K562 (cell line): ENCODE measurements around the gene CD300LG. TPM values are rescaled to one million over a fixed set of nuclear protein-coding genes. Genes with fewer than 3 reads are reported as not detected.

Experiments used
- ASH1L ChIP-seq: fragments of 450-650 bp; IDR thresholded peaks from 2 replicates; pipeline ENCODE4 v1.6.1; 2018; ENCODE audit warnings: borderline replicate concordance, mild to moderate bottlenecking, low read depth; ENCODE audit not compliant: partially characterized antibody
- CBX3 ChIP-seq, 2 experiments: IDR thresholded peaks; 1 replicate in 1 of 2; 2 replicates in 1 of 2; pipeline ENCODE4 v1.6.1; 2012; ENCODE audit warnings: inconsistent platforms in 2 of 2, low read length in 2 of 2, borderline replicate concordance in 1 of 2, control low read depth in 1 of 2
- CTCF ChIP-seq, 3 experiments: IDR thresholded peaks in 2 of 3; conservative IDR thresholded peaks in 1 of 3; 2 replicates each; pipeline ENCODE4 v1.5.1; 2011 to 2012; ENCODE audit warnings: low read length in 3 of 3, mild to moderate bottlenecking in 3 of 3, control low read depth in 2 of 3, improper control_type of control experiment in 1 of 3, inconsistent platforms in 1 of 3, low read depth in 1 of 3, mixed read lengths in 1 of 3, moderate library complexity in 1 of 3; ENCODE audit not compliant: insufficient read depth in 2 of 3
- E2F5 ChIP-seq: sonication (generic); formaldehyde crosslinking; IDR thresholded peaks from 2 replicates; pipeline ENCODE4 v1.8.0; 2022; ENCODE audit warnings: mild to moderate bottlenecking, missing genetic modification reagents
- MTA1 ChIP-seq: fragments of 450-650 bp; IDR thresholded peaks from 2 replicates; pipeline ENCODE4 v1.6.1; 2017; ENCODE audit warnings: borderline replicate concordance
- MYC ChIP-seq, 2 experiments: fragments of 250-450 bp in 1 of 2; sonication (Bioruptor Pico) in 1 of 2; IDR thresholded peaks; 2 replicates each; pipeline versions ENCODE4 v1.5.1 to v1.6.1; 2012 to 2021; ENCODE audit warnings: low read depth in 2 of 2, borderline replicate concordance in 1 of 2, improper control_type of control experiment in 1 of 2, low read length in 1 of 2, mild to moderate bottlenecking in 1 of 2, moderate library complexity in 1 of 2
- NEUROD1 ChIP-seq: fragments of 150-350 bp; IDR thresholded peaks from 2 replicates; pipeline ENCODE4 v1.6.1; 2014; ENCODE audit warnings: borderline replicate concordance, low read length, low read depth; ENCODE audit not compliant: partially characterized antibody
- TOE1 ChIP-seq, 2 experiments: fragments of 450-650 bp in 1 of 2; sonication (generic) in 1 of 2; formaldehyde crosslinking in 1 of 2; IDR thresholded peaks; 2 replicates each; pipeline versions ENCODE4 v1.7.1 to v1.8.0; 2016 to 2022; ENCODE audit warnings: borderline replicate concordance in 2 of 2, mild to moderate bottlenecking in 2 of 2, antibody characterized with exemption in 1 of 2, inconsistent platforms in 1 of 2, low read depth in 1 of 2, missing genetic modification reagents in 1 of 2, moderate library complexity in 1 of 2
- polyA plus RNA-seq, 8 experiments: library from polyadenylated mRNA; depleted of rRNA in 4 of 8; stranded (reverse) in 5 of 8; unstranded in 3 of 8; fragments of >200 nt; fragmentation: Nextera tagmentation in 2 of 8; fragmentation: Illumina TruSeq in 1 of 8; extraction: Ambion mirVana in 2 of 8; extraction: Trizol in 1 of 8; gene quantifications; 2 replicates each; pipeline versions ENCODE4 v1.2.1 to v1.2.3, GENCODE V29; 2011 to 2014; ENCODE audit warnings: inconsistent platforms in 1 of 8, missing spikeins in 1 of 8
- total RNA-seq, 7 experiments: library from RNA; depleted of rRNA in 6 of 7; stranded (reverse); fragments of >200 nt in 6 of 7; fragmentation: Illumina TruSeq in 2 of 7; extraction: Trizol in 2 of 7; gene quantifications; 2 replicates each; pipeline versions ENCODE4 v1.2.1 to v1.2.3, GENCODE V29; 2011 to 2021; ENCODE audit warnings: low replicate concordance in 1 of 7
- TF ChIP-seq, protein P1 (sequence below): sonication (generic); formaldehyde crosslinking; IDR thresholded peaks from 2 replicates; pipeline ENCODE4 v1.9.0; 2022; ENCODE audit warnings: mild to moderate bottlenecking, missing genetic modification reagents
- TF ChIP-seq, protein P2 (sequence below): fragments of 450-650 bp; IDR thresholded peaks from 2 replicates; pipeline ENCODE4 v1.6.1; 2016; ENCODE audit warnings: mild to moderate bottlenecking, moderate library complexity

The CD300LG gene
- total and polyA plus RNA-seq, 9 of the 15 experiments (the other 6 are each of a cell fraction or from before 2014, with no cell fraction given) = not detected

DNA sequence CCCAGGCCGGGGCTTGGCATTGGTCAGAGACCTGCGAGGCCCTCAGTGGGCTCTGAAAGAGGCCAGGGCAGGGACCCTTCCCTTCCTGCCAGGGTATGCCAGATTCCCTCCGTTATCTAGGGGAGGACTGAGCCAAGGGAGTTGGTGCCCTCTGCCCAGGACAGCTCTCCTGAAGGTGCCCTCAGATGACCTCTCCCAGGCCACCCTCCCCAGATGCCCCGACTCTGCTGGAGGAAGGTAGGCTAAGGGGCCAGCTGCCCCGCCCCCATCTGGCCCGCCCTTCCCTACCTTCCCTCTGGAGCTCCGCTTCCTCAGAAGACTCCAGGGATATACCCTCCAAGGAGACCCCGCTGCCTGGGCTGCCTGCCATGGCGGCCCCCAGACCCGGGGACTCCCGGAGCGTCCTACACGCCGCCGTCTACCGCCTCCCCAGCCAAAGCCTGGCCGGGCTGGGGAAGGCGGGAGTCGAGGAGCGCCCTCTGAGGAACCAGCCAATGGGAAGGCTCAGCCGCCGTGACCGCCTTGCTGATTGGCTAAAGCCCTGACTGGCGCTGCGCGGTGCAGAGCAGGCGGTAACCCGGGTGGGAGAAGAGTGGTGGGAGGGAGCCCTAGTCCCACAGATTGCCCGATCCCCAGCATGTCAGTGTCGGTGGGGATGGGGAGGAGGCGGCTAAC lies 53.3 kb downstream of the CD300LG start (continued):
- TF ChIP-seq CTCF (IDR thresholded peaks at IDR 0.05 in 2 of 3, conservative IDR thresholded peaks at IDR 0.05 in 1 of 3; ENCODE audit: insufficient read depth in 2 of 3, low read depth in 1 of 3, low read length in 3 of 3) = no peak
- TF ChIP-seq E2F5 (CRISPR knock-in tag) = no peak
- TF ChIP-seq TOE1 (IDR thresholded peaks at IDR 0.05; ENCODE audit: borderline replicate concordance) = no peak
- TF ChIP-seq TOE1 (CRISPR knock-in tag; IDR thresholded peaks at IDR 0.05; ENCODE audit: borderline replicate concordance, low read depth) = 0 out of 2 replicates have a peak, but pooled peaks have one; percentile 74
- TF ChIP-seq MYC (IDR thresholded peaks at IDR 0.05; ENCODE audit: low read depth, low read length) = no peak
- TF ChIP-seq MYC (CRISPR knock-in tag; IDR thresholded peaks at IDR 0.05; ENCODE audit: borderline replicate concordance, low read depth) = no peak
- TF ChIP-seq, protein P1, sequence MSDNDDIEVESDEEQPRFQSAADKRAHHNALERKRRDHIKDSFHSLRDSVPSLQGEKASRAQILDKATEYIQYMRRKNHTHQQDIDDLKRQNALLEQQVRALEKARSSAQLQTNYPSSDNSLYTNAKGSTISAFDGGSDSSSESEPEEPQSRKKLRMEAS (CRISPR knock-in tag) = peak; percentile 84
- peak in 1 of 2 experiments; percentile 47; a peak in 1 of 3 replicates for TF ChIP-seq CBX3 (IDR thresholded peaks at IDR 0.05; ENCODE audit: borderline replicate concordance in 1 of 2, low read length in 2 of 2)
- peak; percentile 83 for TF ChIP-seq ASH1L
- TF ChIP-seq NEUROD1 = peak; percentile 38
- TF ChIP-seq MTA1 = no peak
- TF ChIP-seq, protein P2, sequence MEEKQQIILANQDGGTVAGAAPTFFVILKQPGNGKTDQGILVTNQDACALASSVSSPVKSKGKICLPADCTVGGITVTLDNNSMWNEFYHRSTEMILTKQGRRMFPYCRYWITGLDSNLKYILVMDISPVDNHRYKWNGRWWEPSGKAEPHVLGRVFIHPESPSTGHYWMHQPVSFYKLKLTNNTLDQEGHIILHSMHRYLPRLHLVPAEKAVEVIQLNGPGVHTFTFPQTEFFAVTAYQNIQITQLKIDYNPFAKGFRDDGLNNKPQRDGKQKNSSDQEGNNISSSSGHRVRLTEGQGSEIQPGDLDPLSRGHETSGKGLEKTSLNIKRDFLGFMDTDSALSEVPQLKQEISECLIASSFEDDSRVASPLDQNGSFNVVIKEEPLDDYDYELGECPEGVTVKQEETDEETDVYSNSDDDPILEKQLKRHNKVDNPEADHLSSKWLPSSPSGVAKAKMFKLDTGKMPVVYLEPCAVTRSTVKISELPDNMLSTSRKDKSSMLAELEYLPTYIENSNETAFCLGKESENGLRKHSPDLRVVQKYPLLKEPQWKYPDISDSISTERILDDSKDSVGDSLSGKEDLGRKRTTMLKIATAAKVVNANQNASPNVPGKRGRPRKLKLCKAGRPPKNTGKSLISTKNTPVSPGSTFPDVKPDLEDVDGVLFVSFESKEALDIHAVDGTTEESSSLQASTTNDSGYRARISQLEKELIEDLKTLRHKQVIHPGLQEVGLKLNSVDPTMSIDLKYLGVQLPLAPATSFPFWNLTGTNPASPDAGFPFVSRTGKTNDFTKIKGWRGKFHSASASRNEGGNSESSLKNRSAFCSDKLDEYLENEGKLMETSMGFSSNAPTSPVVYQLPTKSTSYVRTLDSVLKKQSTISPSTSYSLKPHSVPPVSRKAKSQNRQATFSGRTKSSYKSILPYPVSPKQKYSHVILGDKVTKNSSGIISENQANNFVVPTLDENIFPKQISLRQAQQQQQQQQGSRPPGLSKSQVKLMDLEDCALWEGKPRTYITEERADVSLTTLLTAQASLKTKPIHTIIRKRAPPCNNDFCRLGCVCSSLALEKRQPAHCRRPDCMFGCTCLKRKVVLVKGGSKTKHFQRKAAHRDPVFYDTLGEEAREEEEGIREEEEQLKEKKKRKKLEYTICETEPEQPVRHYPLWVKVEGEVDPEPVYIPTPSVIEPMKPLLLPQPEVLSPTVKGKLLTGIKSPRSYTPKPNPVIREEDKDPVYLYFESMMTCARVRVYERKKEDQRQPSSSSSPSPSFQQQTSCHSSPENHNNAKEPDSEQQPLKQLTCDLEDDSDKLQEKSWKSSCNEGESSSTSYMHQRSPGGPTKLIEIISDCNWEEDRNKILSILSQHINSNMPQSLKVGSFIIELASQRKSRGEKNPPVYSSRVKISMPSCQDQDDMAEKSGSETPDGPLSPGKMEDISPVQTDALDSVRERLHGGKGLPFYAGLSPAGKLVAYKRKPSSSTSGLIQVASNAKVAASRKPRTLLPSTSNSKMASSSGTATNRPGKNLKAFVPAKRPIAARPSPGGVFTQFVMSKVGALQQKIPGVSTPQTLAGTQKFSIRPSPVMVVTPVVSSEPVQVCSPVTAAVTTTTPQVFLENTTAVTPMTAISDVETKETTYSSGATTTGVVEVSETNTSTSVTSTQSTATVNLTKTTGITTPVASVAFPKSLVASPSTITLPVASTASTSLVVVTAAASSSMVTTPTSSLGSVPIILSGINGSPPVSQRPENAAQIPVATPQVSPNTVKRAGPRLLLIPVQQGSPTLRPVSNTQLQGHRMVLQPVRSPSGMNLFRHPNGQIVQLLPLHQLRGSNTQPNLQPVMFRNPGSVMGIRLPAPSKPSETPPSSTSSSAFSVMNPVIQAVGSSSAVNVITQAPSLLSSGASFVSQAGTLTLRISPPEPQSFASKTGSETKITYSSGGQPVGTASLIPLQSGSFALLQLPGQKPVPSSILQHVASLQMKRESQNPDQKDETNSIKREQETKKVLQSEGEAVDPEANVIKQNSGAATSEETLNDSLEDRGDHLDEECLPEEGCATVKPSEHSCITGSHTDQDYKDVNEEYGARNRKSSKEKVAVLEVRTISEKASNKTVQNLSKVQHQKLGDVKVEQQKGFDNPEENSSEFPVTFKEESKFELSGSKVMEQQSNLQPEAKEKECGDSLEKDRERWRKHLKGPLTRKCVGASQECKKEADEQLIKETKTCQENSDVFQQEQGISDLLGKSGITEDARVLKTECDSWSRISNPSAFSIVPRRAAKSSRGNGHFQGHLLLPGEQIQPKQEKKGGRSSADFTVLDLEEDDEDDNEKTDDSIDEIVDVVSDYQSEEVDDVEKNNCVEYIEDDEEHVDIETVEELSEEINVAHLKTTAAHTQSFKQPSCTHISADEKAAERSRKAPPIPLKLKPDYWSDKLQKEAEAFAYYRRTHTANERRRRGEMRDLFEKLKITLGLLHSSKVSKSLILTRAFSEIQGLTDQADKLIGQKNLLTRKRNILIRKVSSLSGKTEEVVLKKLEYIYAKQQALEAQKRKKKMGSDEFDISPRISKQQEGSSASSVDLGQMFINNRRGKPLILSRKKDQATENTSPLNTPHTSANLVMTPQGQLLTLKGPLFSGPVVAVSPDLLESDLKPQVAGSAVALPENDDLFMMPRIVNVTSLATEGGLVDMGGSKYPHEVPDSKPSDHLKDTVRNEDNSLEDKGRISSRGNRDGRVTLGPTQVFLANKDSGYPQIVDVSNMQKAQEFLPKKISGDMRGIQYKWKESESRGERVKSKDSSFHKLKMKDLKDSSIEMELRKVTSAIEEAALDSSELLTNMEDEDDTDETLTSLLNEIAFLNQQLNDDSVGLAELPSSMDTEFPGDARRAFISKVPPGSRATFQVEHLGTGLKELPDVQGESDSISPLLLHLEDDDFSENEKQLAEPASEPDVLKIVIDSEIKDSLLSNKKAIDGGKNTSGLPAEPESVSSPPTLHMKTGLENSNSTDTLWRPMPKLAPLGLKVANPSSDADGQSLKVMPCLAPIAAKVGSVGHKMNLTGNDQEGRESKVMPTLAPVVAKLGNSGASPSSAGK = peak; percentile 72; the same call in 1 of the 2 replicates
